Gastrocnemius medialis (tissue), 4 donors: ENCODE data around the gene NOX1. TPM values are rescaled to one million over a fixed set of nuclear protein-coding genes. Genes with fewer than 3 reads are reported as not detected.
"Not testable (repeated sequence)": the region's sequence is repeated elsewhere in the genome, so short reads cannot be mapped to it uniquely, and the experiment has no call there.

Experiments
- ATAC-seq, 2 donors: fragments of 150-250 bp; one replicate each; pipeline ENCODE4 v1.9.1; 2016
- DNase-seq, 2 donors: peaks; one replicate each; pipeline ENCODE4 v3.0.0-alpha.2; 2019
- H3K27ac ChIP-seq, 4 donors: fragments of 200-600 bp; sonication (generic); 1 replicate in 1 of 4; 2 replicates in 3 of 4; pipeline ENCODE4 v1.5.1; 2016 to 2018; ENCODE audit warnings: mild to moderate bottlenecking in 2 of 4, moderate library complexity in 1 of 4
- H3K27me3 ChIP-seq, 3 donors: fragments of 200-600 bp; sonication (generic) in 2 of 3; 1 replicate in 1 of 3; 2 replicates in 2 of 3; pipeline versions ENCODE4 v1.5.1 to v1.6.0; 2016 to 2019; ENCODE audit warnings: mild to moderate bottlenecking in 1 of 3, moderate library complexity in 1 of 3
- H3K36me3 ChIP-seq, 2 donors: fragments of 200-600 bp; sonication (generic) in 1 of 2; one replicate each; pipeline ENCODE4 v1.5.1; 2017 to 2018
- H3K4me1 ChIP-seq, 2 donors: fragments of 200-600 bp; sonication (generic) in 1 of 2; one replicate each; pipeline ENCODE4 v1.5.1; 2016 to 2017; ENCODE audit warnings: mild to moderate bottlenecking in 2 of 2
- H3K4me3 ChIP-seq, 4 donors: fragments of 200-600 bp; sonication (generic) in 3 of 4; 1 replicate in 1 of 4; 2 replicates in 3 of 4; pipeline ENCODE4 v1.5.1; 2016 to 2019; ENCODE audit warnings: mild to moderate bottlenecking in 2 of 4
- H3K9me3 ChIP-seq, 3 donors: fragments of 200-600 bp; sonication (generic) in 2 of 3; 1 replicate in 1 of 3; 2 replicates in 2 of 3; pipeline ENCODE4 v1.5.1; 2016 to 2019
- POLR2A ChIP-seq, 2 donors: fragments of 450-650 bp; IDR thresholded peaks; one replicate each; pipeline ENCODE4 v1.6.1; 2017; ENCODE audit warnings: antibody characterized with exemption in 2 of 2, mild to moderate bottlenecking in 2 of 2, moderate library complexity in 2 of 2
- in situ Hi-C, 4 donors: fragments of 200-750 bp; cut with MboI; loops; one replicate each; pipeline versions ENCODE4 v1.15.0 to v1.8.0; 2017; ENCODE audit warnings: low sequenced_read_pairs in 4 of 4
- intact Hi-C: fragments of 100-400 bp; cut with DNase I; formaldehyde crosslinking; loops from one replicate; pipeline ENCODE4 v1.15.1; 2023; ENCODE audit warnings: low total_unique reads
- total RNA-seq, 4 donors: library from RNA; depleted of rRNA; stranded (reverse); fragments of >200 nt; gene quantifications; one replicate each; pipeline versions ENCODE4 v1.1.0 to v1.2.3, GENCODE V29; 2016
- TF ChIP-seq, protein P1 (sequence below), 5 experiments: fragments of 450-650 bp in 3 of 5; fragments of 200-600 bp in 2 of 5; sonication (generic) in 2 of 5; IDR thresholded peaks in 4 of 5; conservative IDR thresholded peaks in 1 of 5; 1 replicate in 4 of 5; 2 replicates in 1 of 5; pipeline ENCODE4 v1.5.1; 2016 to 2019; ENCODE audit warnings: antibody characterized with exemption in 5 of 5, mild to moderate bottlenecking in 3 of 5, moderate library complexity in 3 of 5

The NOX1 gene
- total RNA-seq, 4 donors from 2014 or later: not detected

DNA sequence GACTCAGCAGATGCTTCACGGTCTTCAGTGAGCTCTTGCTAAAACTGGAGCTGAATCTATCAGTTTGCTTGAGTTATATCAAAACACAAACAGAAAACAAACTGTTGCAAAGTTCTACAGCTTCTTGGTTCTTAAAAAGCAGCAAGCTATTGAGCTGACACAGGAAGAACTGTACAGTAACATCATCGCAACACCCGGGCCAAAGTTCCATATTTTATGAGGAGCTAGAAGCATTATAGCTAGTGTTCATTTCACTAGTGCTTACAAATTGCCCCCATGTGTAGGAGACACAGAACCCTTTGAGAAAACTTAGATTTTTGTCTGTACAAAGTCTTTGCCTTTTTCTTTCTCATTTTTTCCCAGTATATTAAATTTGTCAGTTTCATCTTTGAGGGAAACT is 71.3 kb downstream of the NOX1 start:
- in situ Hi-C loops: no loop called here

DNA sequence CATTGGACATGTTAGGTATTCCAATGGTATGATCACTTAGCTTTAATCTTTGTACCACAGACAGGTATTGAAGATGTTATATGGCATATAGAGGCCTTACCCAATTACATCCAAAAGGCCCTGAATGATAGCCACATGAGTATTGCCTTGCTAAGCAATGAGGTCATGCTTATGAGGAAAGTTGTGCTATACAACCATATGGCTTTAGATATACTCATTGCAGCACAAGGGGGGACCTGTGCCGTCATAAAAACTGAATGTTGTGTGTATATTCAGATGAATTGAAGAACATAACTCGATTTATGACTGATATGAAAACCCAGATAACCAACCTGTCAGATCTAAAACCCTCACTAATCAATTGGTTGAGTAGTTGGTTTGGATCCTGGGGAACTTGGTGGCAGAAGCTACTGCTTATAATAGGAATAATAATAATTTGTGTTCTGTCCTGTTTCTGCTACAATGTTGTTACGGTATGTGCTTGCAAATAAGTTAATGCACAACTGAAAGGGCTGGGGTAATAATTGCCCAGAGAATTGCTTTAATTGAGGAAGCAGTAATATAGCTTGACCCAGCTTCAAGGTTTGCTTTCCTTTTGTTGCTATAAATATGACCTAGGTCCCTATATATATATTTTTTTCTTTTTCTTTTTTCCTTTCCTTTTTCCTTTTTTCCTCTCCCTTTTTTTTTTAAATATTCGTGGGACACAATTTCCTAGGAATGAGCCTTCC is 75.5 kb downstream of the NOX1 start:
- no peaks in the 10 kb centered on the region for H3K4me1 ChIP-seq
- in situ Hi-C loops (no loop called here), intact Hi-C loops (no loop called here)
- H3K9me3 ChIP-seq: no peaks in the 10 kb centered on the region
- TF ChIP-seq POLR2A (IDR thresholded peaks at IDR 0.05): no peak
- TF ChIP-seq, protein P1, sequence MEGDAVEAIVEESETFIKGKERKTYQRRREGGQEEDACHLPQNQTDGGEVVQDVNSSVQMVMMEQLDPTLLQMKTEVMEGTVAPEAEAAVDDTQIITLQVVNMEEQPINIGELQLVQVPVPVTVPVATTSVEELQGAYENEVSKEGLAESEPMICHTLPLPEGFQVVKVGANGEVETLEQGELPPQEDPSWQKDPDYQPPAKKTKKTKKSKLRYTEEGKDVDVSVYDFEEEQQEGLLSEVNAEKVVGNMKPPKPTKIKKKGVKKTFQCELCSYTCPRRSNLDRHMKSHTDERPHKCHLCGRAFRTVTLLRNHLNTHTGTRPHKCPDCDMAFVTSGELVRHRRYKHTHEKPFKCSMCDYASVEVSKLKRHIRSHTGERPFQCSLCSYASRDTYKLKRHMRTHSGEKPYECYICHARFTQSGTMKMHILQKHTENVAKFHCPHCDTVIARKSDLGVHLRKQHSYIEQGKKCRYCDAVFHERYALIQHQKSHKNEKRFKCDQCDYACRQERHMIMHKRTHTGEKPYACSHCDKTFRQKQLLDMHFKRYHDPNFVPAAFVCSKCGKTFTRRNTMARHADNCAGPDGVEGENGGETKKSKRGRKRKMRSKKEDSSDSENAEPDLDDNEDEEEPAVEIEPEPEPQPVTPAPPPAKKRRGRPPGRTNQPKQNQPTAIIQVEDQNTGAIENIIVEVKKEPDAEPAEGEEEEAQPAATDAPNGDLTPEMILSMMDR (IDR thresholded peaks at IDR 0.05 in 4 of 5, conservative IDR thresholded peaks at IDR 0.05 in 1 of 5): no peak
- ATAC-seq (no peak), DNase-seq (no peak)
- H3K27ac ChIP-seq: no peak overlapping the region
- no peaks in the 10 kb centered on the region for H3K36me3 ChIP-seq
- H3K4me3 ChIP-seq: no peak overlapping the region
- H3K27me3 ChIP-seq: no peaks in the 10 kb centered on the region

More for the DNA sequence above, 71.3 kb downstream of the NOX1 start:
- ATAC-seq (no peak), DNase-seq (no peak)
- Histone ChIP-seq H3K4me3 (no peak overlapping the region), H3K4me1 (no peaks in the 10 kb centered on the region), H3K36me3 (no peaks in the 10 kb centered on the region), H3K27ac (no peak overlapping the region), H3K9me3 (no peaks in the 10 kb centered on the region), H3K27me3 (no peaks in the 10 kb centered on the region)
- TF ChIP-seq, protein P1 (IDR thresholded peaks at IDR 0.05 in 4 of 5, conservative IDR thresholded peaks at IDR 0.05 in 1 of 5): no peak
- no peak for TF ChIP-seq POLR2A (IDR thresholded peaks at IDR 0.05)
- intact Hi-C loops: no loop called here

DNA sequence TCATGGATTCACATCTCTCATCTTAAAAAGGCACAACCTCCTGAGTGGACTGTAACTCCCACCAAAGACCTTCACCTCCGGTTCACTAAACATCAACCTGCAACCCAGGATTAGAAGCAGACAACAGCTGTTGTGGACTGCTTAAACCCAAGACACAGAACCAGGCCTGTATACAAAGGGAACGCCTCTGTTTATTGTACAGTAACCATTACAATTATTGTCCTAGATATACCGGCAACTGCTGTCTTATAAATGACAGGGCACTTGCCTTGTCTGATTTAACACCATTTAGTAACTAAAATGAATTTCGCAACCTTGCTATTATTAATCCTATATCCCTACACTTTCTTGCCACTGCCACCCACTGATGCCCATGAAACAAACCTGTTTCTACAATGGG is 76.8 kb downstream of the NOX1 start:
- in situ Hi-C loops: no loop called here
- TF ChIP-seq POLR2A (IDR thresholded peaks at IDR 0.05): no peak
- TF ChIP-seq, protein P1 (IDR thresholded peaks at IDR 0.05 in 4 of 5, conservative IDR thresholded peaks at IDR 0.05 in 1 of 5): no peak
- H3K9me3 ChIP-seq: no peaks in the 10 kb centered on the region
- H3K27ac ChIP-seq: no peak overlapping the region
- no peak overlapping the region for H3K4me3 ChIP-seq
- no peak for ATAC-seq
- H3K4me1 ChIP-seq: no peaks in the 10 kb centered on the region
- intact Hi-C loops: no loop called here
- DNase-seq: no peak
- no peaks in the 10 kb centered on the region for H3K36me3 ChIP-seq
- no peaks in the 10 kb centered on the region for H3K27me3 ChIP-seq

DNA sequence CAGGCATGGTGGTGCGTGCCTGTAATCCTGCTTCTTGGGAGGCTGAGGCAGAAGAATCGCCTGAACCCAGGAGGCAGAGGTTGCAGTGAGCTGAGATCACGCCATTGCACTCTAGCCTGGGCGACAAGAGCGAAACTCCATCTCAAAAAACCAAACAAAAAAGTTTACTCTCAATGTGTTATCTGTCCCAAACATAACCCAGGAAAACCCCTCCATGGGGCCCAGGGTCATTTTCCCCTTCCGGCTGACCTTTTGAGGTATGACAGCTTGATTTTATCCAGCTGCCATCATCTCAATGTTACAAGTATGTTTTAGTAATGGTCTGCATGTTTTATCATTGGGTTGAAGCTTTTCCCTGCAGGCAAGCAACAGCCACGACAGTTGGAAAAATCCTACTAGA is 77.8 kb downstream of the NOX1 start:
- H3K36me3 ChIP-seq, H3K9me3 ChIP-seq, H3K4me1 ChIP-seq, intact Hi-C loops, DNase-seq, H3K27me3 ChIP-seq, ATAC-seq, H3K27ac ChIP-seq, H3K4me3 ChIP-seq, in situ Hi-C loops: not testable (repeated sequence)

Other genes with a start within 250 kb of the NOX1 start
- gene TSPAN6, start 237.6 kb downstream of the NOX1 start, total RNA-seq: 1 to 10 TPM; 2.5 to 5.9 (median 3.1) TPM
- 10 to 100 TPM in 3 of 4 donors, 1 to 10 TPM in 1; 2.4 to 16.6 (median 15.2) TPM for gene SRPX2, start 230.2 kb downstream of the NOX1 start, total RNA-seq
- gene SYTL4, start 142.2 kb downstream of the NOX1 start, total RNA-seq: 1 to 10 TPM; 2.5 to 4.0 (median 3.1) TPM
- 1 to 10 TPM; 2.4 to 7.8 (median 5.1) TPM for gene CSTF2, start 54.0 kb downstream of the NOX1 start, total RNA-seq
- gene XKRX, start 54.6 kb upstream of the NOX1 start, total RNA-seq: under 1 TPM in 3 of 4 donors, not detected in 1; 0.13 to 0.90 (median 0.16) TPM
- not detected for gene ARL13A, start 95.3 kb upstream of the NOX1 start, total RNA-seq
- gene TRMT2B, start 177.8 kb upstream of the NOX1 start, total RNA-seq: 10 to 100 TPM; 11.9 to 29.9 (median 14.1) TPM
- under 1 TPM in 1 of 4 donors, not detected in 3; 0.49 TPM for gene TMEM35A, start 204.5 kb upstream of the NOX1 start, total RNA-seq
- under 1 TPM in 2 of 4 donors, not detected in 2; 0.62 to 0.66 TPM for gene CENPI, start 223.8 kb upstream of the NOX1 start, total RNA-seq